ENCODE results near the gene TEX48. TPM values are rescaled to one million over a fixed set of nuclear protein-coding genes. Genes with fewer than 3 reads are reported as not detected.

The TEX48 gene
- total and polyA plus RNA-seq, 2 experiments from 2014 or later: not detected

- peaks cover 2% of the 10 kb centered on the region; the same call in 2 of the 3 replicates for H3K9me3 Mint-ChIP-seq
- no peak for DNase-seq (ENCODE audit: low spot score)
- H3K27ac ChIP-seq (ENCODE audit: low read depth): no peak overlapping the region
- no peaks in the 10 kb centered on the region for H3F3A ChIP-seq (replicated peaks; ENCODE audit: low read depth)
- ATAC-seq: no peak
- no peaks in the 10 kb centered on the region for H3K4me1 ChIP-seq (ENCODE audit: insufficient read depth)
- H3K9me2 ChIP-seq (ENCODE audit: insufficient read depth): peaks cover 5% of the 10 kb centered on the region; the same call in 1 of the 2 replicates
- H3K27me3 ChIP-seq (ENCODE audit: insufficient read depth): no peaks in the 10 kb centered on the region
- no peak for TF ChIP-seq STAT1 (IDR thresholded peaks at IDR 0.05; ENCODE audit: unreplicated experiment)
- no peak for TF ChIP-seq EZH2 (IDR thresholded peaks at IDR 0.05; ENCODE audit: low read depth, unreplicated experiment)
- TF ChIP-seq EZH2phosphoT487 (IDR thresholded peaks at IDR 0.05; ENCODE audit: unreplicated experiment): no peak
- TF ChIP-seq, protein P1, sequence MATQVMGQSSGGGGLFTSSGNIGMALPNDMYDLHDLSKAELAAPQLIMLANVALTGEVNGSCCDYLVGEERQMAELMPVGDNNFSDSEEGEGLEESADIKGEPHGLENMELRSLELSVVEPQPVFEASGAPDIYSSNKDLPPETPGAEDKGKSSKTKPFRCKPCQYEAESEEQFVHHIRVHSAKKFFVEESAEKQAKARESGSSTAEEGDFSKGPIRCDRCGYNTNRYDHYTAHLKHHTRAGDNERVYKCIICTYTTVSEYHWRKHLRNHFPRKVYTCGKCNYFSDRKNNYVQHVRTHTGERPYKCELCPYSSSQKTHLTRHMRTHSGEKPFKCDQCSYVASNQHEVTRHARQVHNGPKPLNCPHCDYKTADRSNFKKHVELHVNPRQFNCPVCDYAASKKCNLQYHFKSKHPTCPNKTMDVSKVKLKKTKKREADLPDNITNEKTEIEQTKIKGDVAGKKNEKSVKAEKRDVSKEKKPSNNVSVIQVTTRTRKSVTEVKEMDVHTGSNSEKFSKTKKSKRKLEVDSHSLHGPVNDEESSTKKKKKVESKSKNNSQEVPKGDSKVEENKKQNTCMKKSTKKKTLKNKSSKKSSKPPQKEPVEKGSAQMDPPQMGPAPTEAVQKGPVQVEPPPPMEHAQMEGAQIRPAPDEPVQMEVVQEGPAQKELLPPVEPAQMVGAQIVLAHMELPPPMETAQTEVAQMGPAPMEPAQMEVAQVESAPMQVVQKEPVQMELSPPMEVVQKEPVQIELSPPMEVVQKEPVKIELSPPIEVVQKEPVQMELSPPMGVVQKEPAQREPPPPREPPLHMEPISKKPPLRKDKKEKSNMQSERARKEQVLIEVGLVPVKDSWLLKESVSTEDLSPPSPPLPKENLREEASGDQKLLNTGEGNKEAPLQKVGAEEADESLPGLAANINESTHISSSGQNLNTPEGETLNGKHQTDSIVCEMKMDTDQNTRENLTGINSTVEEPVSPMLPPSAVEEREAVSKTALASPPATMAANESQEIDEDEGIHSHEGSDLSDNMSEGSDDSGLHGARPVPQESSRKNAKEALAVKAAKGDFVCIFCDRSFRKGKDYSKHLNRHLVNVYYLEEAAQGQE (IDR thresholded peaks at IDR 0.05; ENCODE audit: unreplicated experiment): no peak
- TF ChIP-seq ETS1 (IDR thresholded peaks at IDR 0.05): no peak
- TF ChIP-seq JUNB (IDR thresholded peaks at IDR 0.05; ENCODE audit: unreplicated experiment): no peak
- no peak for TF ChIP-seq NANOG (IDR thresholded peaks at IDR 0.05; ENCODE audit: borderline replicate concordance)
- TF ChIP-seq, protein P2, sequence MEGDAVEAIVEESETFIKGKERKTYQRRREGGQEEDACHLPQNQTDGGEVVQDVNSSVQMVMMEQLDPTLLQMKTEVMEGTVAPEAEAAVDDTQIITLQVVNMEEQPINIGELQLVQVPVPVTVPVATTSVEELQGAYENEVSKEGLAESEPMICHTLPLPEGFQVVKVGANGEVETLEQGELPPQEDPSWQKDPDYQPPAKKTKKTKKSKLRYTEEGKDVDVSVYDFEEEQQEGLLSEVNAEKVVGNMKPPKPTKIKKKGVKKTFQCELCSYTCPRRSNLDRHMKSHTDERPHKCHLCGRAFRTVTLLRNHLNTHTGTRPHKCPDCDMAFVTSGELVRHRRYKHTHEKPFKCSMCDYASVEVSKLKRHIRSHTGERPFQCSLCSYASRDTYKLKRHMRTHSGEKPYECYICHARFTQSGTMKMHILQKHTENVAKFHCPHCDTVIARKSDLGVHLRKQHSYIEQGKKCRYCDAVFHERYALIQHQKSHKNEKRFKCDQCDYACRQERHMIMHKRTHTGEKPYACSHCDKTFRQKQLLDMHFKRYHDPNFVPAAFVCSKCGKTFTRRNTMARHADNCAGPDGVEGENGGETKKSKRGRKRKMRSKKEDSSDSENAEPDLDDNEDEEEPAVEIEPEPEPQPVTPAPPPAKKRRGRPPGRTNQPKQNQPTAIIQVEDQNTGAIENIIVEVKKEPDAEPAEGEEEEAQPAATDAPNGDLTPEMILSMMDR (conservative IDR thresholded peaks at IDR 0.05; ENCODE audit: low read depth in 2 of 2): no peak
- no peak for TF ChIP-seq ZNF331 (CRISPR knock-in tag; IDR thresholded peaks at IDR 0.05; ENCODE audit: low read depth)
- TF ChIP-seq, protein P3, sequence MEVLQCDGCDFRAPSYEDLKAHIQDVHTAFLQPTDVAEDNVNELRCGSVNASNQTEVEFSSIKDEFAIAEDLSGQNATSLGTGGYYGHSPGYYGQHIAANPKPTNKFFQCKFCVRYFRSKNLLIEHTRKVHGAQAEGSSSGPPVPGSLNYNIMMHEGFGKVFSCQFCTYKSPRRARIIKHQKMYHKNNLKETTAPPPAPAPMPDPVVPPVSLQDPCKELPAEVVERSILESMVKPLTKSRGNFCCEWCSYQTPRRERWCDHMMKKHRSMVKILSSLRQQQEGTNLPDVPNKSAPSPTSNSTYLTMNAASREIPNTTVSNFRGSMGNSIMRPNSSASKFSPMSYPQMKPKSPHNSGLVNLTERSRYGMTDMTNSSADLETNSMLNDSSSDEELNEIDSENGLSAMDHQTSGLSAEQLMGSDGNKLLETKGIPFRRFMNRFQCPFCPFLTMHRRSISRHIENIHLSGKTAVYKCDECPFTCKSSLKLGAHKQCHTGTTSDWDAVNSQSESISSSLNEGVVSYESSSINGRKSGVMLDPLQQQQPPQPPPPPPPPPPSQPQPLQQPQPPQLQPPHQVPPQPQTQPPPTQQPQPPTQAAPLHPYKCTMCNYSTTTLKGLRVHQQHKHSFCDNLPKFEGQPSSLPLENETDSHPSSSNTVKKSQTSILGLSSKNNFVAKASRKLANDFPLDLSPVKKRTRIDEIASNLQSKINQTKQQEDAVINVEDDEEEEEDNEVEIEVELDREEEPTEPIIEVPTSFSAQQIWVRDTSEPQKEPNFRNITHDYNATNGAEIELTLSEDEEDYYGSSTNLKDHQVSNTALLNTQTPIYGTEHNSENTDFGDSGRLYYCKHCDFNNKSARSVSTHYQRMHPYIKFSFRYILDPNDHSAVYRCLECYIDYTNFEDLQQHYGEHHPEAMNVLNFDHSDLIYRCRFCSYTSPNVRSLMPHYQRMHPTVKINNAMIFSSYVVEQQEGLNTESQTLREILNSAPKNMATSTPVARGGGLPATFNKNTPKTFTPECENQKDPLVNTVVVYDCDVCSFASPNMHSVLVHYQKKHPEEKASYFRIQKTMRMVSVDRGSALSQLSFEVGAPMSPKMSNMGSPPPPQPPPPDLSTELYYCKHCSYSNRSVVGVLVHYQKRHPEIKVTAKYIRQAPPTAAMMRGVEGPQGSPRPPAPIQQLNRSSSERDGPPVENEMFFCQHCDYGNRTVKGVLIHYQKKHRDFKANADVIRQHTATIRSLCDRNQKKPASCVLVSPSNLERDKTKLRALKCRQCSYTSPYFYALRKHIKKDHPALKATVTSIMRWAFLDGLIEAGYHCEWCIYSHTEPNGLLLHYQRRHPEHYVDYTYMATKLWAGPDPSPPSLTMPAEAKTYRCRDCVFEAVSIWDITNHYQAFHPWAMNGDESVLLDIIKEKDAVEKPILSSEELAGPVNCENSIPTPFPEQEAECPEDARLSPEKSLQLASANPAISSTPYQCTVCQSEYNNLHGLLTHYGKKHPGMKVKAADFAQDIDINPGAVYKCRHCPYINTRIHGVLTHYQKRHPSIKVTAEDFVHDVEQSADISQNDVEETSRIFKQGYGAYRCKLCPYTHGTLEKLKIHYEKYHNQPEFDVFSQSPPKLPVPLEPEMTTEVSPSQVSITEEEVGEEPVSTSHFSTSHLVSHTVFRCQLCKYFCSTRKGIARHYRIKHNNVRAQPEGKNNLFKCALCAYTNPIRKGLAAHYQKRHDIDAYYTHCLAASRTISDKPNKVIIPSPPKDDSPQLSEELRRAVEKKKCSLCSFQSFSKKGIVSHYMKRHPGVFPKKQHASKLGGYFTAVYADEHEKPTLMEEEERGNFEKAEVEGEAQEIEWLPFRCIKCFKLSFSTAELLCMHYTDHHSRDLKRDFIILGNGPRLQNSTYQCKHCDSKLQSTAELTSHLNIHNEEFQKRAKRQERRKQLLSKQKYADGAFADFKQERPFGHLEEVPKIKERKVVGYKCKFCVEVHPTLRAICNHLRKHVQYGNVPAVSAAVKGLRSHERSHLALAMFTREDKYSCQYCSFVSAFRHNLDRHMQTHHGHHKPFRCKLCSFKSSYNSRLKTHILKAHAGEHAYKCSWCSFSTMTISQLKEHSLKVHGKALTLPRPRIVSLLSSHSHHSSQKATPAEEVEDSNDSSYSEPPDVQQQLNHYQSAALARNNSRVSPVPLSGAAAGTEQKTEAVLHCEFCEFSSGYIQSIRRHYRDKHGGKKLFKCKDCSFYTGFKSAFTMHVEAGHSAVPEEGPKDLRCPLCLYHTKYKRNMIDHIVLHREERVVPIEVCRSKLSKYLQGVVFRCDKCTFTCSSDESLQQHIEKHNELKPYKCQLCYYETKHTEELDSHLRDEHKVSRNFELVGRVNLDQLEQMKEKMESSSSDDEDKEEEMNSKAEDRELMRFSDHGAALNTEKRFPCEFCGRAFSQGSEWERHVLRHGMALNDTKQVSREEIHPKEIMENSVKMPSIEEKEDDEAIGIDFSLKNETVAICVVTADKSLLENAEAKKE (CRISPR knock-in tag; IDR thresholded peaks at IDR 0.05): no peak
- TF ChIP-seq POLR2AphosphoS5 (IDR thresholded peaks at IDR 0.05; ENCODE audit: low read depth): no peak
- TF ChIP-seq CREB1 (CRISPR knock-in tag; IDR thresholded peaks at IDR 0.05; ENCODE audit: low read depth): no peak
- no peak for TF ChIP-seq ZNF114 (CRISPR knock-in tag; IDR thresholded peaks at IDR 0.05)
- no peak overlapping the region for H3K4me2 ChIP-seq
- H3K36me3 Mint-ChIP-seq (ENCODE audit: low read depth): no peaks in the 10 kb centered on the region
- no peaks in the 10 kb centered on the region for H3K36me3 ChIP-seq (ENCODE audit: insufficient read depth)
- H3K4me3 ChIP-seq: no peak overlapping the region
- H3K4me3 Mint-ChIP-seq: no peak overlapping the region
- H3K27me3 Mint-ChIP-seq (ENCODE audit: insufficient read depth, low read depth, poor library complexity): peaks cover 2% of the 10 kb centered on the region
- H2AFZ ChIP-seq: no peak overlapping the region
- no peaks in the 10 kb centered on the region for H4K20me1 ChIP-seq (replicated peaks; ENCODE audit: insufficient read depth)
- no peaks in the 10 kb centered on the region for H3K79me2 ChIP-seq (replicated peaks; ENCODE audit: insufficient read depth)
- peaks cover 3% of the 10 kb centered on the region; the same call in 2 of the 3 replicates for H3K4me1 Mint-ChIP-seq
- no peak overlapping the region for H3K27ac Mint-ChIP-seq
Observed at GRCh38 chr9:114719290-114719689, 37.3 kb upstream of the TEX48 start.
